Neural progenitor cell (in vitro differentiated cells): Measurements from ENCODE around the gene OTUD7B.

Experiments used
- CTCF ChIP-seq: fragments of 200-600 bp; sonication (generic); IDR thresholded peaks from 2 replicates; pipeline ENCODE4 v1.5.1; 2017; ENCODE audit warnings: antibody characterized with exemption, mild to moderate bottlenecking
- EZH2 ChIP-seq: fragments of 200-600 bp; sonication (generic); IDR thresholded peaks from 2 replicates; pipeline ENCODE4 v1.6.1; 2017; ENCODE audit warnings: antibody characterized with exemption, mild to moderate bottlenecking, moderate library complexity
- EZH2phosphoT487 ChIP-seq: fragments of 200-600 bp; sonication (generic); IDR thresholded peaks from 2 replicates; pipeline ENCODE4 v1.6.1; 2017; ENCODE audit warnings: antibody characterized with exemption

GRCh38 chr1:150002217-150002616 is 8.3 kb downstream of the OTUD7B start:
- TF ChIP-seq CTCF (no peak), EZH2 (no peak), EZH2phosphoT487 (no peak)
